DND-41 (cell line): ENCODE results near the gene ITPRID1.

Experiments used
- ATAC-seq: fragments of 200-7000 bp; cut with Tn5 transposase; 3 replicates; pipeline ENCODE4 v1.9.1; 2021; ENCODE audit warnings: low read depth; ENCODE audit not compliant: insufficient read depth
- DNase-seq: peaks from one replicate; pipeline ENCODE4 v3.0.0-alpha.2; 2020
- H2AFZ ChIP-seq: 2 replicates; pipeline ENCODE4 v1.6.0; 2012; ENCODE audit warnings: low read depth, low read length
- H3K27ac ChIP-seq: 2 replicates; pipeline ENCODE4 v1.5.1; 2012; ENCODE audit warnings: low read length, inconsistent platforms
- H3K27me3 ChIP-seq: fragments of 200-600 bp; sonication (generic); 2 replicates; pipeline ENCODE4 v1.6.0; 2012; ENCODE audit warnings: low read length, mild to moderate bottlenecking, inconsistent platforms; ENCODE audit not compliant: insufficient read depth, poor library complexity
- H3K36me3 ChIP-seq: 2 replicates; pipeline ENCODE4 v1.5.1; 2012; ENCODE audit warnings: low read length, inconsistent platforms; ENCODE audit not compliant: insufficient read depth
- H3K4me1 ChIP-seq: 2 replicates; pipeline ENCODE4 v1.5.1; 2012; ENCODE audit warnings: mild to moderate bottlenecking, low read length; ENCODE audit not compliant: insufficient read depth
- H3K4me2 ChIP-seq: 2 replicates; pipeline ENCODE4 v1.6.0; 2012; ENCODE audit warnings: mild to moderate bottlenecking, moderate library complexity, low read length, inconsistent platforms; ENCODE audit not compliant: insufficient read depth
- H3K4me3 ChIP-seq, 2 experiments: fragments of 200-600 bp in 1 of 2; shearing (Covaris generic) in 1 of 2; 2 replicates each; pipeline ENCODE4 v1.5.1; 2012 to 2016; ENCODE audit warnings: inconsistent platforms in 2 of 2, low read length in 2 of 2, mild to moderate bottlenecking in 2 of 2, low read depth in 1 of 2, moderate library complexity in 1 of 2
- H3K79me2 ChIP-seq: 2 replicates; pipeline ENCODE4 v1.6.0; 2012; ENCODE audit warnings: low read length, inconsistent platforms; ENCODE audit not compliant: insufficient read depth
- H3K9ac ChIP-seq: 2 replicates; pipeline ENCODE4 v1.6.0; 2012; ENCODE audit warnings: low read depth, mild to moderate bottlenecking, inconsistent platforms, low read length, moderate library complexity
- H3K9me3 ChIP-seq: 2 replicates; pipeline ENCODE4 v1.5.1; 2012; ENCODE audit warnings: low read length, moderate library complexity, mild to moderate bottlenecking, inconsistent platforms; ENCODE audit not compliant: insufficient read depth, severe bottlenecking
- H4K20me1 ChIP-seq: 2 replicates; pipeline ENCODE4 v1.6.0; 2012; ENCODE audit warnings: low read length; ENCODE audit not compliant: insufficient read depth
- CTCF ChIP-seq: IDR thresholded peaks from 2 replicates; pipeline ENCODE4 v1.5.1; 2012; ENCODE audit warnings: borderline replicate concordance, low read length, moderate library complexity, mild to moderate bottlenecking; ENCODE audit not compliant: poor library complexity, severe bottlenecking; ENCODE audit errors: extremely low read depth
- EZH2 ChIP-seq: IDR thresholded peaks from 3 replicates; pipeline ENCODE4 v1.6.1; 2012; ENCODE audit warnings: borderline replicate concordance, low read depth, mild to moderate bottlenecking, moderate library complexity, low read length, inconsistent platforms; ENCODE audit not compliant: severe bottlenecking

Gene ITPRID1

GRCh38 chr7:31651234-31652062 is 137.6 kb downstream of the ITPRID1 start:
- Histone ChIP-seq H3K27ac (no peak overlapping the region), H3K36me3 (no peaks in the 10 kb centered on the region), H3K4me3 (no peak overlapping the region), H3K4me2 (no peak overlapping the region), H3K27me3 (no peaks in the 10 kb centered on the region), H3K79me2 (no peaks in the 10 kb centered on the region), H3K9me3 (no peaks in the 10 kb centered on the region), H4K20me1 (no peaks in the 10 kb centered on the region), H3K9ac (no peak overlapping the region), H2AFZ (no peak overlapping the region), H3K4me1 (no peaks in the 10 kb centered on the region)
- TF ChIP-seq EZH2 (no peak), CTCF (no peak)
- no peak for DNase-seq
- no peak for ATAC-seq

- TF ChIP-seq CTCF (no peak), EZH2 (no peak)
- Histone ChIP-seq H2AFZ (no peak overlapping the region), H3K27me3 (no peaks in the 10 kb centered on the region), H3K4me3 (no peak overlapping the region), H3K4me2 (no peak overlapping the region), H3K27ac (no peak overlapping the region), H3K4me1 (no peaks in the 10 kb centered on the region), H4K20me1 (no peaks in the 10 kb centered on the region), H3K9me3 (no peaks in the 10 kb centered on the region), H3K9ac (no peak overlapping the region), H3K36me3 (no peaks in the 10 kb centered on the region), H3K79me2 (no peaks in the 10 kb centered on the region)
- DNase-seq: no peak
- ATAC-seq: no peak
Observed at GRCh38 chr7:31652063-31652326, 138.1 kb downstream of the ITPRID1 start.

- no peaks in the 10 kb centered on the region for H3K79me2 ChIP-seq
- no peak for TF ChIP-seq EZH2
- no peak for TF ChIP-seq CTCF
- no peak for DNase-seq
- no peak overlapping the region for H3K4me3 ChIP-seq
- no peak overlapping the region for H3K4me2 ChIP-seq
- no peak for ATAC-seq
- no peaks in the 10 kb centered on the region for H4K20me1 ChIP-seq
- H3K9me3 ChIP-seq: no peaks in the 10 kb centered on the region
- H3K27ac ChIP-seq: no peak overlapping the region
- H3K27me3 ChIP-seq: no peaks in the 10 kb centered on the region
- H3K36me3 ChIP-seq: no peaks in the 10 kb centered on the region
- no peaks in the 10 kb centered on the region for H3K4me1 ChIP-seq
- no peak overlapping the region for H2AFZ ChIP-seq
- H3K9ac ChIP-seq: no peak overlapping the region
Observed at GRCh38 chr7:31663072-31663471, 149.2 kb downstream of the ITPRID1 start.

GRCh38 chr7:31664890-31665289 is 151.0 kb downstream of the ITPRID1 start:
- Histone ChIP-seq H3K4me3 (no peak overlapping the region), H3K4me1 (no peaks in the 10 kb centered on the region), H3K9ac (no peak overlapping the region), H3K79me2 (no peaks in the 10 kb centered on the region), H3K4me2 (no peak overlapping the region), H3K9me3 (no peaks in the 10 kb centered on the region), H3K27me3 (no peaks in the 10 kb centered on the region), H2AFZ (no peak overlapping the region), H3K27ac (no peak overlapping the region), H3K36me3 (no peaks in the 10 kb centered on the region), H4K20me1 (no peaks in the 10 kb centered on the region)
- TF ChIP-seq EZH2 (no peak), CTCF (no peak)
- DNase-seq (no peak), ATAC-seq (no peak)
